Epithelial cell of prostate (primary cell): ENCODE data around the gene TYW3.

ENCODE experiments used
- DNase-seq: peaks from one replicate; pipeline ENCODE4 v3.0.0-alpha.2; 2011; ENCODE audit warnings: low read depth, low spot score
- H3K27ac ChIP-seq: fragments of 450-650 bp; 2 replicates; pipeline ENCODE4 v1.5.1; 2017; ENCODE audit warnings: mild to moderate bottlenecking

Gene TYW3

DNA sequence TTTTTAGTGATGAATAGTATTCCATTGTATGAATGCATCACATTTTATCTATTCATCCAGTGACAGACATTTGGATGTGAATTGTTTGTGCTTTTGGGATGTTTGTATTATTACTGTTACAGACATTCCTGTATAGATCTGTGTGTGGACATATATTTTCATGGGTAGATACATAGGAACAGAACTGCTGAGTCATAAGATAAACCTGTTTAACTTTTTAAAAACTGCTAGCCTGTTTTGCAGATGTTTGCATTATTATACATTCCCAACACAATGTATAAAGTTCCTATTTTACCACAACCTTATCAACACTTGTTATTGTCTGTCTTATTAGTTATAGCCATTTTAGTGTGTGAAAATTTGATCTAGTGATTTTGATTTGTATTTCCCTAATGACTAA is 46.8 kb downstream of the TYW3 start:
- H3K27ac ChIP-seq: no peak overlapping the region
- no peak for DNase-seq

DNA sequence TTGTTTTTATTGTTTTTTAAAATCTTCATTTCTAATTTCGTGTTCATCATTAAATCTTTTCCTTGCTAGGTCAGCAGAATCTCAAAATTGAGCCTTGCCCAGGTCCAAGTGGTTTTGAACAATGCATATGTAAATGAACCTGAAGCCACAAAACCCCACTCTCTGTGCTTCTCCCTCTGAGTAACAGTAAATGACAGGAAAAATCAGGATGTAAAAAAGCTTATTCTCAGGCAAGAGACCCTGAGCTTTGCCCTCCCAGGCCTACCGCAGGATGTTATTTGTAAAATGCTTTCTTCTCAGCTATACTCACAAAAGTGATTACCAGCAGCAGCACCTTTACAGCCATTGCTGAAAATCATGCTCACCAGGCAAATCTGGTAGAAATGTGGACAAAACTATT is 47.6 kb downstream of the TYW3 start:
- H3K27ac ChIP-seq: no peak overlapping the region
- DNase-seq: no peak

DNA sequence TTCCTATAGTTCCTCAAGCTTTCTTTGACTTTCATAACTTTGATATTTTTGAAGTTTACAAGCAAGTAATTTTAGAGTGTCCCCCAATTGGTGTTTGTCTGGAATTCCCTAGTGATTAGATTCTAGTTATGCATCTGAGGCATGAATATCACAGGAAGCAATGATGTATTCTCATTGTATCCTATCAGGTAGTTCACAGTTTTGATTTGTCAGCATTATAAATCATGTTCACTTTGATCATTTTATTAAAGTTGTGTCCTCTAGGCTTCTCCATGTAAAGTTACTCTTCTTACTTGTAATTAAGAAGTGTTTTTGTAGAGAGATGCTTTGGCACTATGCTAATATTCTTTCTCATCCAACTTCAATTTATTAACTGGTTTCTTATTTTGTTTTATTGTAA is 53.0 kb downstream of the TYW3 start:
- no peak overlapping the region for H3K27ac ChIP-seq
- no peak for DNase-seq

DNA sequence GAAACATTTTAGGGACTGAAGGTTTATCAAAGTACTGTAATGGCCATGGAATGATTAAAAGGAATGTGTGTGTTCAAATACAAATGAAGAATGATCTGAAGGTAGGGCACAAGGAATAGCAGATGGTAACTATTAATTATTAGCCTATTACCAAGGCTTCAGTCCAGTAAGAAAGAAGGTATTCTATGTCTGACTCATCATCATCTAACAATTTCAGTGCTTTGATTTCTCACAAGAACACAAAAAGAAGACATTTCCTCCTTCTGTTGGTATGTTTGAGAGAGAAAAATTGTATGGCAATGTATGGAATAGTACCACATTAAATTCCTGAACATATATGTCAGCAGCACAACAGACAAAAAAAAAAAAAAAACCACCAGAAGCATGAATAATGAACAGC is 57.5 kb downstream of the TYW3 start:
- DNase-seq: no peak

DNA sequence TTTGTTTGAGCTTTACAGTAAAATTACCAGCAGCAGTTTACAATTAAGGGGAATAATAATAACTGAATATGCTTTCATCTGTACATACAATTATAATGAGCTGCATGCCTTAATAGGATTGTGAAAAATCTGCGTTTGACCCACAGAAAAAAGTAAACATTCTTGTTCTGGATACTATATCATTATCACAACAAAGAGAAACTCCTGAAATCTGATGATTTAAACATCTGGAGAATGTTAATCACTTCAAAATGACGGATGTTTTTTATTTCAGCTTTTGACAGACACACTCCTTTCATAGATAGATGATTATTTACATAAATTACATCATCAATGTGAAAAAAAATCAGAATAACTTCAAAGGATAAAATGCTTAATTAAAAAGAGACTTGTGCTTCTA is 58.5 kb downstream of the TYW3 start:
- DNase-seq: no peak
- no peak overlapping the region for H3K27ac ChIP-seq

More for the DNA sequence above, 57.5 kb downstream of the TYW3 start:
- no peak overlapping the region for H3K27ac ChIP-seq

GRCh38 chr1:74799119-74799657 is 66.2 kb downstream of the TYW3 start:
- DNase-seq: no peak
- H3K27ac ChIP-seq: no peak overlapping the region

- no peak for DNase-seq
- no peak overlapping the region for H3K27ac ChIP-seq
These were observed 78.7 kb downstream of the TYW3 start for GRCh38 chr1:74811436-74812179.

DNA sequence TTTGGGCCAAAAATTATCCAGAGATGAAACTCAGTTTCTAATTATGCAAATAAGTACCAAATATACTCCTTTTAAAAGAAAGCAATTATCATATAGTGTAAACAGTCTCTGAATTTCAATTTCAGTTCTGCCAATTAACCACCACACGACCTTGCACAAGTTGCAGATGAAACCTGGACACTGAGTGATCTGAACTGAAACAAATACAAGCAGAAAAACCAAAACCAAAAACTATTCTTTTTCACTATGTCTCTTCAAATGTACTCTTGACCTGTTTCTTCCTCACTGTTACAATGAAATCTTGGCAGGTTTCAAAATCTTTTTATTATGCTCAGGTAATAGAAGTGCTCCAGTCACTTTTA is 79.2 kb downstream of the TYW3 start:
- no peak for DNase-seq
- H3K27ac ChIP-seq: no peak overlapping the region
